ENCODE results near the gene MAPKAP1. TPM values are rescaled to one million over a fixed set of nuclear protein-coding genes. Genes with fewer than 3 reads are reported as not detected.

Gene MAPKAP1
- 83.1 and 117 TPM in 2 replicates for total RNA-seq

DNA sequence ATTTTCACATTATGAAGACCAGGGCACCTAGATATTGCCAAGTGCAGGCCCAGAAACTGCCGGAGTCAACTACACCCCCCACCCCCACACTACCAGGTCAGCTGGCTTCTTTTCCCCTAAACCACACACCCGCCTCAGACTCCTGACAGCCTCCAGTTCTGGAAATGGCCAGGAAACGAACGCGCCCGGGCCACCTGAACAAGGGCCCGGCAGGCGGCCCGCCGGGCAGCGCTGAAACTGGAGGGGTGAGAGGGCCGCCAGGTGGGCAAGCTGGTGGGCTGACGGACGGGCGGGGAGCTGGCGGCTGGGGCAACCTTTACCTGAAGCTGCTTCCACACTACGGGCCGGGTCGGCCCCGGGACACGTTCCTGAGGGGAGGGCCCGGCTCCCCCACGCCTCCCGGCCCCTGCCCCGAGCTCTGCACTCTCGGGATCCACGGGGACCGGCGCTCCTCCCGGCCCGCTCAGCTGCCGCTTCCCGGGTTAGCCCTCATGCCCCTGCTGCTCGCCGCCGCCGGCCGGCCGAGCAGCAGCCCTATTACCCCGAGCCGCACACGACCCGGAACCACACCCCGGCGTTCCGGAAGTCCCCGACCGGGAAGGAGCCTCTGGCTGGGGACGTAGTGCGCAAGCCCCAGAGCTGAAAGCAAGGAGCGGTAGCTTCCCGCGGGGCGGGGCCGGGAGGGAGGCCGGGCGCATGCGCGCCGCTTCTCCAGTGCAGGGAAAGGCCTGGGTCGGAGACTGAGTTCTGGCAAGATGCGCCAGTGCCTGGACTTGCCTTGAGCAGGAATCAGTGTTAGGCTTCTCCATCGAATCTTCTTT is at the start of gene MAPKAP1:
TSS of gene MAPKAP1 (minus strand) at position 558 of the 821 bp plus-strand sequence. CDS start 34,634 bp downstream, outside the sequence.

GRCh38 chr9:125747053-125747764 is 40.2 kb upstream of the MAPKAP1 start, which contains the start of gene PBX3:
PBX3 (plus strand) TSS chr9:125747373.

Other genes starting within 250 kb of the MAPKAP1 start
- gene PBX3, start 40.2 kb upstream of the MAPKAP1 start, total RNA-seq = 23.8 and 37.6 TPM in 2 replicates

All from smooth muscle cell of the umbilical artery (primary cell).